RCC 7860 (cell line): ENCODE results near the gene RAF1.

Experiments used
- DNase-seq: peaks from one replicate; pipeline ENCODE4 v3.0.0-alpha.2; 2015; ENCODE audit warnings: low spot score
- FAIRE-seq: peaks from 2 replicates; lab custom pipeline; 2012; peaks lifted over from hg19 to GRCh38; lab: Jason Lieb, UNC

RAF1 gene

GRCh38 chr3:12601072-12601471 is 62.8 kb downstream of the RAF1 start:
- FAIRE-seq (no peak), DNase-seq (no peak)

DNA sequence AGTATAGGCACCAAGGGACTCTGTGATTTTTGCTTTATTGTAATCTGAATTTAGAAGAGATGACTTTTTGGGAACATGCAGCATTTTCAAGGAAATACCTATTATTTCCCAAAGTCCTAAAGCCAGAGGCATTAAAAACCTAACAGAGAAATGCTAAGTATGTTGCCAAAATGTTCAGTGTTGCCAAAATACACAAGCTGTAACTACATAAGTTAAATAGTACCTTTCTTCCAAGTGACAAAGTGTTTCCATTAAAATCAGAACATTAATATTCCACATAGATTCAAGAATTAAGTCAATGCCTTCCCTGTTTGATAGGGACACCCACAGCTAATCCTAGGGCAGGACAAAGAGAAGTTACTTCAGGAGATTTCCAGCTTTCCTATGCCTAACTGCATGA is 65.0 kb downstream of the RAF1 start:
- FAIRE-seq (no peak), DNase-seq (no peak)

DNA sequence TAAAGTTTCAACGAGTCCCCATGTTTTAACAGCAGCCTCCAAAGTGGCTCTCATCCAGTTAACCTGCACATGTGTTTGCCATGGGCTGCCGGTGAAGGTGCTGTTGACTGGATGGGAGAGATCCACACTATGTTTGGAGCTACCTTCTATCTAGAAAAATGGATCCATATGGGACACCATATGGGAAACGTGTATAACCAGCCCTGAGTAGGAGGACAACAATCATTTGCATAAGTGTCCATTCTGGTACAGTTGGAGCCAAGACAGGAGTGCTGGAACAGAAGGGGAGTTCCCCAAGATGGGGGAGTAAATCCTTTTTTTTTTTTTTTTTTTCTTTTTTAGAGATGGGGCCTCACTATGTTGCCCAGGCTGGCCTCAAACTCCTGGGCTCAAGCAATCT is 70.4 kb downstream of the RAF1 start:
- FAIRE-seq (no peak), DNase-seq (no peak)

DNA sequence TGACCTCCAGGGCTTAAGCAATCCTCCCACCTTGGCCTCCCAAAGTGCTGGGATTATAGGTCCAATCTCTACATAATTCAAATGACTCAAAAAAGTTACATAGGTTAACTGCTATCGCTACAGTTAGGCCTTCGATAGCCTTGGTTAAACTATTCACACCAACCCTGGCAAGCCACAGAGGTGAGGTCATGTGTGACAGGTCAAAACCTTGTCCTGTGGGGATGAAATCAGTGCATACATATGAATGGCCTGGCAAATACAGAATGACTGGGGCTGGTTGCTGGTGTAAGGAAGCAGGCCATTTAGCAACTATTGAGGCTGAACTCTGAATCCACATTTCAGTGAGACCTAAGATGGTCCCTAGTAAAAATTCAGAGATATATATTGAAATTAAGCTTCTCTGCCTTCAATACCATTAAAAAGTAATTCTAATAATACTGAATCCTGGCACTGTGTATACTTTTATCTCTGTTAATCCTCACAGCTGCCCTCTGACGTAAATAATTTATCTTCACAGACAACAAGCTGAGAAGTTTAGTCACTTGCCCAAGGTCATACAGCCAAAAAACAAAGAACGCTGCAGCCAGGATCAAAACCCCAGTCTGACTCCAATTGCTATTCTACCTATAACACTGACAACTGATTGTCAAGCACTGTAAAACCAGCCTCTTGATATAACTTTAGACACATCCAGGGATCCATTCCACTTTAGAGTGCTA is 71.8 kb downstream of the RAF1 start:
- no peak for DNase-seq
- FAIRE-seq = no peak

- DNase-seq = no peak
- no peak for FAIRE-seq
Observed at GRCh38 chr3:12591456-12591855, 72.5 kb downstream of the RAF1 start.

GRCh38 chr3:12590096-12590495 is 73.8 kb downstream of the RAF1 start:
- DNase-seq (no peak), FAIRE-seq (no peak)

DNA sequence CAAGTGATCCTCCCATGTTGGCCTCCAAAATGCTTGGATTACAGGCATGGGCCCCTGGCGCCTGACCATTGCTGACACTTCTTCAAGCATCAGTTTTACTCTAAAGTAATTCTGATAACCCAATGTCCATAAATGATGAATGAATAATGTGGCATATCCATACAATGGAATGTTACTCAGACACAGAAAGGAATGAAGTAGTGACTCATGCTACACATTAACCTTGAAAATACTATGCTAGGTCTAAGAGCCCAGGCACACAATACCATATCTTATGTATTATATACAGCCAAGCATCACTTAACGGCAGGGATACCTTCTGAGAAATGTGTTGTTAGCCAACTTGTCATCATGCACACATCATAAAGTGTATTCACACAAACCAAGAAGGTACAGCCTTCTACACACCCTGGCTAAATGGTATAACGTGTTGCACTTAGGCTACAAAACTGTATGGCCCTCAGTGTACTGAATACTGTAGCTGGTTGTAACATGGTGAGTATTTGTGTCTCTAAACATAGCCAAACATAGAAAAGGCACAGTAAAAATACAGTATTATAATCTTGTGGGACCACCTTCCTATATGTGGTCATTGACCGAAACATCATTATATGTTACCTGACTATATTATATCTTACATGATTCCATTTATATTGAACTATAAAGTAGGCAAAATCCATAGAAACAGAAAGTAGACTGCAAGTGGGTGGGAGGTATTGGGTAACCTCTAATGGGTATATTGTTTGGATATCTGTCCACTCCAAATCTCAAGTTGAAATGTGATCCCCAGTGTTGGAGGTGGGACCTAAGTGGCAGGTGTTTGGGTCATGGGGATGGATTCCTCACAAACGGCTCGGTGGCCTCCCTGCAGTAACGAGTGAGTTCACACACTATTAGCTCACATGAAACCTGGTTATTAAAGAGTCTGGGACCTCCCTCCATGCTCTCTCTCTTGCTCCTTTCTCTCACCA is 75.6 kb downstream of the RAF1 start:
- peak; percentile 10 for DNase-seq
- FAIRE-seq = no peak

DNA sequence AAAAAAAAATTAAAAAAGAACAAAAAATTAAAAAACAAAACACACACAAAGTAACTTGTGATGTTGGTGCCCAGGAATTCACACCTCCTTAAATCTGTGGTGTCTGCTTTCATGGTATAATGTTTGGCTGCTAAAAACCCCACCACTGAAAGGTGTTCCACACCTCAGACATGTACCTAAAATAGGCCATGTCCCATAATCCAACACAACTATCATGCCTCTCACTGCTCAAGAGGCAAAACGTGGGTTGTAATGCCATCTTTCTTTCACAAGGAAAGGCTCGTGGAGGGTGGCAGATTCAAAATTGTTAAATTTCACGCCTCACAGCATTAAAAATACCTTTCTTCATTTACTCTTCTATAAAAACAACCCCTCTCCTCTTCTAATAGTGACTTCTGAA is 77.5 kb downstream of the RAF1 start:
- no peak for FAIRE-seq
- no peak for DNase-seq

DNA sequence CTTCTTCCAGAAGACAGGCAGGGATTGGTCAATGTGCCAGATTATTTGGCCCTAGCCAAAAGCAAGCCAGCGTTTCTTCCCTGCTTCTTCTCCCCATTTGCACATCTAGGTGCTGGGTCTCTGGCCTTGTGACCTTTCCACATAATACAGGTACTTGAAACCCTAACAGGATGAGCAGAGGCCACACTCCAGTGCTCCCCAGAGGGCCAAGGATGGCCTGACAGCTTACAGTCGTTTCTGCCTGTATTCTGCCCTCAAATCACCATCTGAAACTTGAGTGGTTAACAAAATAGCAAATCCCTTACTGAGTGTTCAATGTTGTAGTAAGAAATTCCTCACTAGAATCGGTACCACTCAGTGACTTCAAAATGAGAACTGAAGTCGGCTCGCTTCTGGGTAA is 77.9 kb downstream of the RAF1 start:
- FAIRE-seq (no peak), DNase-seq (no peak)

DNA sequence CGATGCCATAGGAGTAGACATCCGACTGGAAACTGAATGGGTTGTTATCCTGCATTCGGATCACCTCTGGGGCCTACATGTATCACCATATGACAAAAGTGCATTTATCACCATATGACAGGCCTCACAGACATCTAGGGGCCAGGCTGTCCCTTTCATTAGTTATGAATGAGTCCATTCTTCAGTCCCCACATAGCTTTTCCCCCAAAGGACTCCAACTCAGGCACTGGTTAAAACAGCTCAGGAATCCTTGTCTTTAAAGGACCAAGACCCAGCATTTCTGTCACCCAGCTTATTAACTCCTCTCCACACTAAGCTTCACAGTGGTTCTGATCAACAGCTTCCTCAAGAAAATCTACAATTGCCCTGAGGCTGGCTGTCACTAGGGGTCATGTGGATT is 78.7 kb downstream of the RAF1 start:
- no peak for DNase-seq
- FAIRE-seq = no peak

DNA sequence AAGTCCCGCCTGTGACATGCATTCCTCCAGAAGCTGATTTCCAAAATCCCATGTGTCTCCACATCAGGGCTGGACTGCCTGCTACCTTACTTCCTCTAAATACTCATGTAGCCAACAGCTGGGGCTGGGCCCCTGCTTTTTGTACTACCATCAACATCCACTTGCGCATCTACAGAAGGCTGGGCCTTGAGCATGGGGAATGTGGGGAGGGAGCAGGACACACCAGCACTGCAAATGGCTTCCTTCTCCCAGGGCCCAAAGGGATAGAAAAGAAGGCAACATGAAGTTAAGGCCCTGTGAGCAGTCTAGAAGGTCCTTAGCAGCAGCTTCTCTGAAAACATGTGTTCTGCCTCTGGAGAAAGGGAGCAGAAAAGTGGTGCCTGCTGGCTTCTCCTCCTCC is 79.8 kb downstream of the RAF1 start:
- DNase-seq (no peak), FAIRE-seq (no peak)

DNA sequence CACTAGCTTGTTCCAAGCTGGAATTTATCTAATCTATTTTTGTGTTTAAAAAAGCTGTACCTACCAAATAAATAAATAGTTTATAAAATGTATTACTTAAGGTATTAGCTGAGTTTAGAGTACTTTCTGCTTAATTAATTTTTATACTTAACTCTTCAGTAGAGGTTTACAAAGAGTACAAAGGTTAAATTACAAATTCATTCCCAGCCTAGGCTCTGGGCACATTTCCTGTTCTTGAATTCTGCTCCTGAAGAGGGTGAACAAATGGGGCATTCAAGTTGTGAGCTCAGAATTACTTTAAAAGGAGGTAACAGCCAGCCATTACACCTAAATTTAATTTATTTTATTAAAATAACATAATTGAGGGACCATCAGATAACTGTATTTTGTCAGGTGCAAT is 80.6 kb downstream of the RAF1 start:
- no peak for DNase-seq
- no peak for FAIRE-seq

GRCh38 chr3:12582730-12583129 is 81.2 kb downstream of the RAF1 start:
- no peak for FAIRE-seq
- no peak for DNase-seq

GRCh38 chr3:12579905-12580304 is 84.0 kb downstream of the RAF1 start:
- no peak for DNase-seq
- FAIRE-seq = no peak

DNA sequence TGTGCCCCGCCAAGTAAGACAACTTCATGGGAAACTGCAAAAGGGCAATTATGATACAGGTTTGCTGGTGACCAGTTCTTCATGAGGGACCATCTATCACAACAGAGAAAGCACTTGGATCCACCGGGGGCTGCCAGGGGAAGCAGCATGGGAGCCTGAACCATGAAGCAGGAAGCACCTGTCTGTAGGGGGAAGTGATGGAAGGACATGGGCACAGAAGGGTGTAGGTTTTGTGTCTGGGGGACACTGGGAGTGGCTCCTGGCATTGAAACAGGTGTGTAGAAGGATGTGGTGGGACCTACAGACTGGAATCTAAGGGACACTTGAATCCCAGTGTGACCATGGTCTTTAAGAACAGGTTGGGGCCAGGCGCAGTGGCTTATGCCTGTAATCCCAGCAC is 84.5 kb downstream of the RAF1 start:
- FAIRE-seq = no peak
- no peak for DNase-seq

DNA sequence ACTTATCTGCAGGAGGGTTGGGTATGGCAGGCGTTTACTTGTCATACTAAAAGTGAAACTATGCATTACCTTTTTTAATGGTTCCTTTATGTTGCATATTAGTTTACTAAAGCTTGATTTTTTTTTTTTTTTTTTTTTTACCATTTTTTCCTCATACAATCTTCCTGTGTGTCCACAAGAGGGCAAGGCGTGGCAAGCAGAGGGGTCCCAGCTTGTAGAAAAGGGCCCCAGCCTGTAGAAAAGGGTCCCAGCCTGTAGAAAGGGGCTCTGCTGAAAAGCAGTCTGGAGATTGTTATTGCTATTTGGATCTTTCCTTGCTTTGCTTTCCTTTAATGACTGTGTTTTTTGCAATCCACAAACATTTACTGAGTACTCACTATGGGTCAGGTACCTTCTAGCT is 85.2 kb downstream of the RAF1 start:
- no peak for DNase-seq
- no peak for FAIRE-seq

- FAIRE-seq (no peak), DNase-seq (no peak)
Observed at GRCh38 chr3:12577379-12577778, 86.5 kb downstream of the RAF1 start.

DNA sequence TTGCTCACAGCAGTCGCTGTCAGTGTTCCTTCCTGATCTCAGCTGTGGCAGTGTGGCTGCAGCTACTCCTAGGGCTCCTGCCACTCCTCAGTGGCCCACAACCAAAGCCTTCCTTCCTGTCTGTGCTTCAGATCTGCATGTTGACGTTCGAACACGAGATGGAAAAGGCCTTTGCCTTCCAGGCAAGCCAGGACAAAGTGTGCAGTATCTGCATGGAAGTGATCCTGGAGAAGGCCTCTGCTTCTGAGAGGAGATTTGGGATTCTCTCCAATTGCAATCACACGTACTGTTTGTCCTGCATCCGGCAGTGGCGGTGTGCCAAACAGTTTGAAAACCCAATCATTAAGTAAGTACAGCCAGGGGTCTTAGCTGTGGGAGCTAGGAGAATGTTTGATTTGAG is 89.3 kb downstream of the RAF1 start:
- DNase-seq (no peak), FAIRE-seq (no peak)

GRCh38 chr3:12574131-12574530 is 89.8 kb downstream of the RAF1 start:
- DNase-seq (no peak), FAIRE-seq (no peak)

DNA sequence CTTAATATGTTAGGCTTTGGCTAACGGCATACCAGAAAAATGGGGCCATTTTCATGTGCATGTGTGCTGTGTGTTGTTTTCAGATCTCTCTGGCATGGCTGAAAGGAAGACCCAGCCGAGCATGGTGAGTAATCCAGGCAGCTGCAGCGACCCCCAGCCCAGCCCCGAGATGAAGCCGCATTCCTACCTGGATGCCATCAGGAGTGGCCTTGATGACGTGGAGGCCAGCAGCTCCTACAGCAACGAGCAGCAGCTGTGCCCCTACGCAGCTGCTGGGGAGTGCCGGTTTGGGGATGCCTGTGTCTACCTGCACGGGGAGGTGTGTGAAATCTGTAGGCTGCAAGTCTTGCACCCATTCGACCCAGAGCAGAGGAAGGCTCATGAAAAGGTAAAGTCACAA is 91.9 kb downstream of the RAF1 start:
- FAIRE-seq = no peak
- no peak for DNase-seq

GRCh38 chr3:12569836-12570235 is 94.1 kb downstream of the RAF1 start:
- no peak for DNase-seq
- no peak for FAIRE-seq

DNA sequence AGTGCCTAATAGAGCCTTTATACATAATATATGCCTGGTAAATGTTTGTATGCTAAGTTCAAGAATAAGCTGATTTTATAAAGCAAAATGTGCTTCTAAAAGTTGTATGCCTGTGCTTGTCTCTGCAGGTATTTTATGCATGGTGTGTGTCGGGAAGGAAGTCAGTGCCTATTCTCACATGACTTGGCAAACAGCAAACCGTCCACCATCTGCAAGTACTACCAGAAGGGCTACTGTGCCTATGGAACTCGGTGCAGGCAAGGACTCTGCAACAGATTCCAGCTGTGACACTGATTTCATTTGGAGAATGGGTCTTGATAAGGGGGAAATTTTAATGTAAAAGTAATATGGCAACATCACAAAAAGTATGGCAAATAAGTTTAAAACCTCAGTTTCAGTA is 95.2 kb downstream of the RAF1 start:
- FAIRE-seq (no peak), DNase-seq (no peak)
